ENCODE data around the gene MAST4.
A peak's percentile ranks its signal among the peaks of the same experiment; 100 is the strongest.
"Not testable (repeated sequence)": the region's sequence is repeated elsewhere in the genome, so short reads cannot be mapped to it uniquely, and the experiment has no call there.

The MAST4 gene

DNA sequence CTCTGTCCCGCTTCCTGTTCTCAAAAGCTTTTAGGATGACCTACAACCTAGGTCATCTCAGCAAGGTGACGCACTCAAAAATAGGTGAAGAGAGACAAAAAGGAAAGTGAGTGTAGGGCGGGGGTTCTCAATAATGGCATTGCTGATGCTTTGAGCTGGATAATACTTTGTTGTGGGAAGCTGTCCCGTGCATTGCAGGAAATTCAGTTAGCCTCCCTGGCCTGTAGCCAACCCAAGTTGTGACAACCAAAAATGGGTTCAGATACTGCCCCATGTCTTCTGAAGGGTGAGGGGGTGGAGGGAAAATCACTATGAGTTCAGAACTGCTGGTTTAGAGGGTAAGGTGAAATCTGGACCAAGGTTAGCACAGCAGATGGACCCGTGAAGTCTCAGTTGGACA, 151.4 kb downstream of the MAST4 start:
- DNase-seq: no peak

DNA sequence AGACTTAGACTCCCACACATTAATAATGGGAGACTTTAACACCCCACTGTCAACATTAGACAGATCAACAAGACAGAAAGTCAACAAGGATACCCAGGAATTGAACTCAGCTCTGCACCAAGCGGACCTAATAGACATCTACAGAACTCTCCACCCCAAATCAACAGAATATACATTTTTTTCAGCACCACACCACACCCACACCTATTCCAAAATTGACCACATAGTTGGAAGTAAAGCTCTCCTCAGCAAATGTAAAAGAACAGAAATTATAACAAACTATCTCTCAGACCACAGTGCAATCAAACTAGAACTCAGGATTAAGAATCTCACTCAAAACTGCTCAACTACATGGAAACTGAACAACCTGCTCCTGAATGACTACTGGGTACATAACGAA, 156.5 kb downstream of the MAST4 start:
- DNase-seq: not testable (repeated sequence)

DNA sequence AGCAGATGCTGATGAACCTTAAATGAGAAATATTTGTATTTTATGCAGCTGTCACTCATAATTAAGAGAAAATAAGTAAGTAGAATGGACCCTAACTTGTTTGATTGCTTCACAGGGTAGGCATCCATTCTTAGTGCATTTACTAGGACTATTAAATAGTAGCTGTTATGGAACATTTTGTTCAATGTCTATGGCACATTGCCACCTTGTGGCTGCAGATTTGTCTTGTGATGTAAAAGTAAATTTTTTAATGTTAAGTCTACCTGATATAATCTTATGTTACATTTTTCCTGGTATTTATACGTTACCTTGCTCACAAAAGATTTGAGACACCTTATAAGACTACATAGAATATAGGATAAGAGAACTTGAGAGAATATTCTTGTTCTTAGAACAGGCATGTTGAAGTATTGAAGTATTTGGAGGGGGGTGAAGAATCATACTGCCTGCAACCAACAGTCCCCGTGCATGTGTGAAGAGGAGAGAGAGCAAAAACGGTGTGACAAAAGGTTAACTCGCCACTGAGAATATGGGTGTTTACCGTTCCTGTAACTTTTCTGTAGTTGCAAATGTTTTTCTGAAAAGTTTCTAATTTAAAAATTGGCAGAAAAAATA, 161.1 kb downstream of the MAST4 start:
- peak; percentile 1 for DNase-seq

DNA sequence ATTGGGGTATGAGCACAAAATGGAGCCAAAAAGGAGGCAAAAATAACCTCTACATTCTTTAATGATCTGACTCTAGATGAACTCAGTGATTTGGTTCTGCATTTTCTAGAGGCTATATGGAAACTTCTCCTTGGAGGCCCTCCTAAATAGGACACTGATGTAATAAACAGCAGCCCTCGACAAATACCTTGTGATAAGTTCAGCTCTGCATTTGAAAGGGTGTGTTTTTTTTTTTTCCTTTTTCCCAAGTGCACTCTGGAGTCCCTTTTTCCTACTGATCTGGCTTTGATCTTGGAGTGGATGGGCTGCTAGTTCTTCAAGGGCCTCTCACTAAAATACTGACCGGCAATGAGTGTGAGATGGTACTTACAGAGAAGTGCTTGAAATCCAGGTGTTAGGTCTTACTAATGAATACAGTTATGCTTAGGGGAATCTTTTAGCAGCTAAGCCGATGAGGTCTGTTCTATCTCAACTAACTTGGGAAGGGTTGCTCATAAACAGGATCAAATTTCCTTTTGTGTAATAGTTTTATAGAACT, 161.7 kb downstream of the MAST4 start:
- no peak for DNase-seq

DNA sequence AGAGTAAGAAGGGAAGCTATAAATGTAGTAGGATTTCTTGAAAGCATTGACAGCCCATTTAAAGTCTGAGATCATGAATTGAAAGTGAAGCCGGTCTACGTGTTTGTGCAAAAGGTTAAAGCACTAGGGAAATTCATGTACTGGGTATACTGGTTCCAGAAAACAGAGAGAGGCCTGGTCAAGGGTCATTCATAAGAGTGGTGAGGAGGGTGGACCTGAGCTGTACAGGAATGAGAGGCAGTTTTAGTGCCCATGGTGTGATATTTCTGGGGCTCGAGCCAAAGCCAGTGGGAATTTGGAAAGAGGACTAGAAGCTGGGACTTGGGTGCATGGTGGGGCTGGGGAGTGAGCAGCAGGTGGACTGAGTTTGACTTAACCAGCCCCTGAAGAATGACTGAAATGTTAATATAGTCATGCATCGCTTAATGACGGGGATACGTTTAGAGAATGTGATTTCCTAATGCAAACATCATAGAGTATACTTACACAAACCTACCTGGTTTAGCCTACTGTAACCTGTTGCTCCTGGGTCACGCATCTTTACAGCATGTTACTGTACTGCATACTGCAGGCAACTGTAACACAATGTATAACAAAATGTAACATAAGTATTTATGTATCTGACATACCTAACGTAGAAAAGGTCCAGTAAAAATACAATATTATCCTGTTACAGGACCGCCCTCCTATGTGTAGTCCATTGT, 173.0 kb downstream of the MAST4 start:
- no peak for DNase-seq

DNA sequence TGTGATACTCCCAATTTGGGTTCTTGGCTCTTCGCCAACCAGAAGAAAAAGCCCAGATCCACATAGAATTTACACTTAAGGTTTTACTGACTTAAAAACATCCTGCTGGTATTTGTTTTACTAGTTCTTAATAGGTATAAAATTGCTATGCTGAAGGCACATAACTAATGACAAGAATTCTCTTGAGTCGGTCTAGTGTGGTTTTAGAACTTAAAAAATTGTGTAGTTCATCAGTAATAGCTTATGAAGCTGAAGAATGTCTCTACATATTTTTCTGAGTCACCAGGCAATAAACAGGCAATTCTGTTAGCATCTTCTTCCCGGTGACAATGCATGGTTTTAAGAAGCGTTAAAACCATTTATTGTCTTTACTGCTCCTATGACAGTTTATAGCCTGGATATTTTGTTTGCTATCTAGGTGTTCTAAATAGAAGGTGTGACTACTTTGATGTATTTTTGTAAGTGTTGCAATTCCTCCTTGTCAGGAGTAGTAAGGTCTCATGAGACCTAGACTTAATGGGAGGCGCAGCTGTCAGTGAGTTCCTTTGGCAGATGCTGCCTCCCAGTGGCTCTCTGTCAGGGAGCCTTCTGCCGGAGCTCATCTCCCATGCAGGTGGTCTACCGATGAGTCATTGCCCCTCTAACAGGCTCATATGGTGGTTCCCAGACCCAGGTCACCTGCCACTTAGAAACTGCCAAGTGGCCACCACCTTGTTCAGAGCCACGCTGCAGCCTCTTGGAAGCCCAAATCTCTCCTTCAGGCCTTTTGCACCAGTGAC, 173.8 kb downstream of the MAST4 start:
- DNase-seq: no peak

DNA sequence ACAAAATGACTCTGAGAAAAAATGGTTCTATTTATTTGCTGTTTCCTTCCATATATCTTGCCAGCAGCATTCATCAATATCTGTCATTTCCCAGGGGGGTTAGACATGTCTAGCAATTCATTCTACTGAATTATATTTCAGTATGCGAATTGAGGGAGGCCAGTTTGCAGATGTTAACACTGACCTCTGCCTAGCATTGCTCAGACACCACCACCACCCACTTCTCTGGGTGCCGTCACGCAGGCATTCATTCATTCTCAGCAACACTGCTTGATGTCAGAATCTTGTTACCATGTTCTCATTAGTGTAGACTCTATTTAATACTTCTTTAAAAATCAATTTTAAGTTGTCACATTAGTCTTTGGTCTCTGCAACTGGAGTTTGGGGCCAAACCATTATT, 181.7 kb downstream of the MAST4 start:
- no peak for DNase-seq

DNA sequence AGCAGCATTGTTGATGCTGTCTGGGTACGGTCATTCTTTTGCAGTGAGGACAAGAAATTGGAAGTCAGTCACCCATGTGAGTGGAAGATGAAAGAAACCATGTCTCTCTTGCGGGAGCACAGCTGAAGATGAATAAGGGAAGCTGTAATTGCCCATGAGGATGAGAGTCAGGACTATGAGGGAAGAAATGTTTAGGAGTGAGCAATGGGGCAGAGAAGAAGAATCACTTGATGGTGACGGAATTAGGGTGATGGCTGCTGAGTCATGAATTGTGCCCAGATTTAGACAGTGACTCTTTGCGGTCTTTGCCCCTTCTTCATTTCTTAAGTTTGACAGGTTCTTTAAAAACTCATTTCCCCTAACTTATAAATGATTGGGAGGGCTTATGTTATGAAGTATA, 183.3 kb downstream of the MAST4 start:
- no peak for DNase-seq

DNA sequence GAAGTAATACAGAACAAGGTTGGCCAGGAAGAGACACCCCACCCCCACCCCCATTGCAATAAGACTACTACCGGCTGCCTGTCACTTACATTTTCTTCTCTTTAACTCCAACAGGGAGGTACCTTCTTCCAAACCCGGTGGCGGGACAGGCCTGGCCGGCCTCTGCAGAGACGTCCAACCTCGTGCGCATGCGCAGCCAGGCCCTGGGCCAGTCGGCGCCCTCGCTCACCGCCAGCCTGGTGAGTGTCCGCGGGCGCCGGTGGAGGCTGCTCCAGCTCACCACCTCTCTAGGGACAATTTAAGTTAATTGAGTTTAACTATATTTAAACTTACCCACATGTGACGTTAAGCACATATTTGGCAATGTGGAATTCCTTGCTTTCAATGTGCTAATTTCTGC, 192.4 kb downstream of the MAST4 start:
- DNase-seq: no peak

DNA sequence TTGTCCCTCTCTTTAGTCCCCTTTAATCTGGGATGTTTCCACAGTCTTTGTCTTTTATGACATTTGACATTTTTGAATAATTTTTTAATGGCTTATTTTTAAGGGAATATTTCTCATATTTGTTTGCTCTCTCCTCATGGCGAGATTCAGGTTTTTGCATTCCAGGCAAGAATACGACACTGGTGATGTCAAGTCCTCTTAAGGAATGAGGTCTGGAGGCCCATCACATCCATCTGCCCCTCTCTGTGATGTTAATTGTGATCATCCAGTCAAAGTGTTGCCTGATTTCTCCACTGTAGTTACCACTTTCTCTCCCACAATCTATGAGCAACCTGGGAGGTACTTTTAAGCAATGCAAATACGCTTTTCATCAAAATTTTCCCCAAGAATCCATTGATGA, 193.2 kb downstream of the MAST4 start:
- no peak for DNase-seq

DNA sequence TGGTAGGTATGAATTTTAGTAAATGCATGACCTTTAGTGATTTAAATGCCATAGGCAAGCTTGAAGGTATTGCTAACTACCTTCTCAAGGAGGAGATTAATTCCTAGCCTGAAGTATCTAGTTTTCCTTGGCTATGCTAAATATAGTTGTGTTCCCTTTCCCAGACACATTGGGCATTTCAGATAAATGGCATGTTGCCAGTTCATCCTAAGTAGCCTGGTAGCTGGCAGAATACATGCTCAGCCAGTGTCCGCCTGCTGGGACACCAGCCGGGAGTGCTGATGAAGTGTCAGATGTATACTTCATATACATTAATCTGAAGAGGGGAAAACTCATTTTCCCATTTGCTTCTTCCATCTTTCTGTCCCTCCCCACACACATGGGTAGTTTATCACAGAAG, 196.9 kb downstream of the MAST4 start:
- DNase-seq: no peak

DNA sequence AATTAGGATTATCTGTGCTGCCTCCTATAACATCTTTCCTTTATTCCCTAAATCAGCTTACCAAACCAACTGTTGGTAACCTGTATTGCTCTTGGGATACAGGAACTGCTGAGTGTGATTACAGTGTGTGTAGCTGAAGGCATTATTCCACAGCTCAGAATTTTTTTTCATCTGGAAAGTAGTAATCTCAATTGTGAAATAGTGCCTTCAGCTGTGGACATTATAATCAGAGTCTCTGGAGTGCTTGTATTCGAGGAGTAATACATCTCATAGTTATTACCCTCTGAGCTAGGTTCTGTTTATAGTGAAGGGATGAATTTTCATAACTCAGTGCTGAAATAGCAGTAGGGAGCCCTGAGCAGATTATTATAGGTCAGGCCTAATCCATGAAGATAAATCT, 199.5 kb downstream of the MAST4 start:
- DNase-seq: no peak

DNA sequence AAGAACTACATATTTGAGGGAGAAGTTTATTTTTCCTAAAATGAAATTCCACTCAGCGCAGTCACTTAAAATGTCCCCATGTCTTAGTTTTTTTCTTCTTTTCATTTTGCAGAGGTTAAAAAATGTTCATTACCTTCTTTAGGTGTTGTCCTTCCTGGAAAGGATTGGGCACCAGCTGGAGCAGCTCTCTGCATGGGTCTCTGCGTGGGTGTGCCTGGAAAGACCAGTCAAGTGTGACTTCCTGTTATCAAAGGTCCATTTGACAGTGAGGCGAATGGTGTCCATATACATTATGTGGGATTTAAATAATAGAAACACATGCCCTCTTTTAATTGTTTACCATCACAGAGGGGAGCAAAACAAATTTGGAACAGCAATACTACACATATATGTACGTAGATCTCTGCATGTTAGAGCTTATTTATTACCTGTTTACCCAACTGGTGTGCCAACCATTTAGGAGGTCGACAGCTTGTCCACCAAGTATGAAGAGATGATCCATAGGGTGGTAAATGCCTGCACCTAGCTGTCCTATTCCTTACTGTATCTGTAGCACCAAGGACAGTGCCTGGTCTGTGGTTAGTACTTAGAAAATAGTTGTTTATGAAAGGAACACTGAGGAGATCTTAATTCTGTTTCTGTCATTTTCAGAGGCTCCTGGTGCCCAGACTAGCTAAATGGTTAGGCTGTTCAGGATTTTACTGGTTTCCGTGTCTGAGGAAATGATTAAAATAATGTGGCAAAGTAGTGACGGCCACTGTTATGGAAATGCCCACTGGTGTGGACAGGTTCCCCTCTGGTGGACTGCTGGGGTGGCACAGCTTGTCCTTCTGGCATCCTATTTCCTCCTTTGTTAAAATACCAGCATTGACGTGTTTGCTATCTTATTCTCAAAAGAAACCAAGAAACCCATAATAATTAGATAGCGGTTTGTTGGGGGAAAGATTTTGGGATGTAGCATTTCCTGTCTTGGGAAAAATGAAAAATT, 200.4 kb downstream of the MAST4 start:
- DNase-seq: no peak

DNA sequence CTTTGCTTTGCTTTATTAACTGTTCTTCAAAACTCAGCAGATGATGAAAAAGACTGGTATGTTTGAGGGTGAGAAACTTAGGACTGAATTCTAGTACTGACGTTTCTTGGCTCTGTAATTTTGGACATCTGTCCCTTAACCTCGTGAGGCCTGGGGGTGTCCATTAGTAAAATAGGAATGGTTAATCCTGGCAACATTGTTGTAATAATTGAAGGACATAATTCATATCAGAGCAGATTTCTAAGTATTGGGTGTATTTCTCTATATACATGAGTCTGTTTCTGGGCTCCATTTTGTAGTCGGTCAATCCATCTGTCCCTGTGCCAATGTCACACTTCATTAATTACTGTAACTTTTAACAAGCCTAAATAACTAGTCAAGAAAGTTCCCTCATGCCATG, 206.7 kb downstream of the MAST4 start:
- no peak for DNase-seq

DNA sequence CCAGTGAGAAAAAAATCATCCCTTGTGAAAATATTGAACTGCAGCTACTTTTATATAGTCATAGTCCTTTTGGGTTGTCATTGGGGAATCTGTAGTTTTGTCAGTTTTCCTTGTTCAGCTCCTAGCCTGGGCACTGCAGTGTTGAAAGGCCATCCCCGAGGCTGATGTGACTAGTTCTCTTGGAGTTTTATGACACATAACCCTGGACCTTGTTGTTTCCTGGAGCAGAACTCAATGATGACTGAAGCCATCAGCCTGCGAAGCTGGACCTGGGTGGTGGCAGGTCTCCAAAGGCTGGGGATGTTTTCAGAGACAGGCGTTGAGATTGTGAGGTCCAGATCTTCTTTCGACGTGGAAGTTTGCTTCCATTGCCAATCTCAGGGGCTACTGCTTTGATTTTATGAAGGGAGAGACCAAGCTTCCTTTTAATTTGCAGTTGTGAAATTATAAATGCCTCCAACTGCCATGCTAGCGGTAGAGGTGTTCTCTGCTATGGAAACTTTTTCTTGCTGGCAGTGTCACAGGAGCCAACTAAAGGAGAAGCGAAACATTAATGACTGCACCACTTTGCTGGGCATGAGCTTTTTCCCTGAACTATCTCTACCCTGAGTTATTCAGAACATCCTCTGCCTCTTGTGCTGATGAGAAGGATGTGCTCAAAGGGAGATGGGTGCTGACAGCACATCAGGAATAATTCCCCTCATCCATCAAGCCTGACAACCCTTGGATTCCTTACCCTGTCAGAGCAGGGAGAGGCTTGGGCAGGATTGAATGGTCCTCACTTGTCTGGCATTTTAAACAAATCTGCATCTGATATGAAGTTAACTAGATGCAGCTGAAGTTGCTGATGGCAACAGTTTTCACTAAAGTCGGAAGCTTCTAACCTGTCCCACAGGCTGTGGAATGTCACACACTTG, 209.6 kb downstream of the MAST4 start:
- no peak for DNase-seq

DNA sequence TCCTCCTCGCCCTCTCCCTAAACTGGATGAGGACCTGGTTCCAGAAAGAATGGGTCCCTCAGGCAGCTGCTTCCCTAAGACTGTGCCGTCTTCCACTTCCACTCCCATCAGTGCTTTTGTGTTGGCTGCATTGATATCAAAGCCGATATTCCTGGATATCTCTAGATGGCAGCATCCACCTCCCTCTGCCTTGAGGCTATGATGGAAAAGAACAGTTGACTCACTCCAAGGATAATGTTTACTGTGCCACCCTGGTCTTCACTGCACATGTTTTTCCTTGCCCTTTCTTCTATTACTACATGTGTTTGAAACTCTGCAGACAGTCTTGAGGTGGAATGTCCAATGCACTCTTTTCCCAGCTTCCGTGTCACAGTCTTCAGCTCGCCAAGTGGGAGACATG, 211.6 kb downstream of the MAST4 start:
- no peak for DNase-seq

DNA sequence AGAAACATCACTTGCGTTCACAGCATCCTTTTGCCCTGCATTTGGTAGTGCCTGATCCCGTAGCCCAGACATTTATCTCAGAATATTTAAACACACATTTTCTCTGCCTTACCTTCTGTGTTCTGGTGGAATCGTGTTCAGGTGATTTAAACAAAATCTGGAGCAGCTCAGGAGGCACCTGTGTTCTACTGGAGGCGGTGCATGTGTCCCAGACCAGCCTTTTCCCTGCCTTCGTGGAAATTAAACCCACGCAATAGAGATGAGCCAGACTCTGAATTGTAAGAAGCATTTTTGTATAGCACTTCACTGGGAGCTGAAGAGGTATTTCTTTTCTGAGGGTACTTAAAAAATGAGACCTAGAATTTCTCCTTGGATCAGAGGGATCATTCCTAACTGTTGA, 212.5 kb downstream of the MAST4 start:
- no peak for DNase-seq

DNA sequence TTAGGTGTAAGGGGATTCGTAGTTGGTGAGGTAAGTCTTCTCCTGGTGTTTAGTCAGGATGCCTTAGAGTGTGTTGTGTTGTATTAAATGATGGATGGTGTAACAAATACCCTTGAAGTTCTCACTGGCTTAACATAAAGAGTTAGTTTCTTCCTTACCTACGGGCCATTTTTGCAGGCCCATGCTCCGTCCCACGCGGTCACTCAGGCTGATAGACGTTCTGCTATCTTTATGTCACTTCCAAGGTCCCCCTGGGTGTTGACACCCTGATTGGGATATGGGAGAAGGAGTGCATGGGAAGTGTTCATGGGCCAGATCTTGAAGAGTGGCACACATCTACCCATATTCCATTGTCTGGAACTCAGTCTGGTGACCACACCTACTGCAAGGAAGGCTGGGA, 214.0 kb downstream of the MAST4 start:
- no peak for DNase-seq

DNA sequence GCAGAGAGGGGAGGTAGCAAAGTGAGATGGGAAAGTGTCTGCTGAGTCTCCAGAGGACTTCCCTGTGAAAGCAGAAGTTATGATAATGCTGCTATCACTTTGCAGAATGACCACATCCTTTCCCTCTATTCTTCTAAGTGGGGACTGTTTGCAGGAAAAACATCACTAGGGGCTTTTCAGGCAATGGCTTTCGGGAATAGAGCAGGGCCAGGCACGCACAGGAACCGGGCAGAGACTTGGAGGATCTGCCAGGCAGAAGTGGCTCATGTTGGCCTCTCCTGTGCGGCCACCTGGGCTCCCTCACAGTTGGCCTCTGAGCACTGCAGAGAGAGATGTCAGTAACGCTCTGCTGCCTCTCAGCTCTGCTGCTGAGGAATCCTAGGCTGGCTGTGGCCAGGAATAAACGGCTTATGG, 214.7 kb downstream of the MAST4 start:
- no peak for DNase-seq

DNA sequence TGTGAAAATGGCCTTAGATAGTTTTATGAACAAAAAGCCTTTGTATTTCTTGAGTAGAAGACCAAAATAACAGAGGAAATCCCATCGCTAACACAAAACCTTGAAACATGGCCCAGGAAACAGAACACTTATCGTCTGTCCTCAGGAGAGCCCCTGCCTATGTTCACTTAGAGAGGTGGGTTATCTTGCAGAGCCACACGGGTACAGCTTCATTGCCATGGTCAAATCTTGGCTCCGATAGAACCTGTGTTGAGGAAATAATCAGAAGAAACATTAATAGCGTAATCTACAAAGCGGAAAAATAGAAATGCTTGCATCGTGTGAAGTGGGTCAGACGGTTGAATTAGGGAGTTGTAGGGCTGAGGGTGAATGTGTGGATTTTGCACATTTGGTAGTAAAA, 216.1 kb downstream of the MAST4 start:
- DNase-seq: no peak

DNA sequence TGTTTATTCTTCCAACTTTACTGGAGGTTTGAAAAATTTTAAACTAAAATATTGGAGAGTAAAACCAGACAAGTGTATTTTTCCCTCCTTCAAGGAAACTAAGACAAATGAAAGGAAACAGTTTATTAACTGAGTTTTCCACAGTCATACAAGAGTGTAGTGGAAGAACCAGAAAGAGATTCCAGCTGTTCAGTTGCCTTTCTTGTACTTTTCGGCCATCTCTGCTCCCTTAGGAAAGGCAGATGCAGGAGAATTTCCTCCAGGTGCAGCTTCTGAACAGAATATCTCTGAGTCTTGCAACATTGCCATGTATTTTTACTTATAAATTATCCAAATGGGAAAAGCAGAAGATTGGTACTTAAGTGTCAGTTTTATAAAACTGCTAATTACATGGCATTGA, 217.1 kb downstream of the MAST4 start:
- no peak for DNase-seq
